Measurements from ENCODE around the gene CHAD.
"Not testable (repeated sequence)": the region's sequence is repeated elsewhere in the genome, so short reads cannot be mapped to it uniquely, and the experiment has no call there.

The CHAD gene

GRCh38 chr17:50425682-50426471 is 42.8 kb downstream of the CHAD start, which contains the start of gene ACSF2:
Gene ACSF2 (plus strand): TSS chr17:50426218. CDS start chr17:50426262, 44 bp downstream.
- peak; percentile 59 to 68 for DNase-seq

DNA sequence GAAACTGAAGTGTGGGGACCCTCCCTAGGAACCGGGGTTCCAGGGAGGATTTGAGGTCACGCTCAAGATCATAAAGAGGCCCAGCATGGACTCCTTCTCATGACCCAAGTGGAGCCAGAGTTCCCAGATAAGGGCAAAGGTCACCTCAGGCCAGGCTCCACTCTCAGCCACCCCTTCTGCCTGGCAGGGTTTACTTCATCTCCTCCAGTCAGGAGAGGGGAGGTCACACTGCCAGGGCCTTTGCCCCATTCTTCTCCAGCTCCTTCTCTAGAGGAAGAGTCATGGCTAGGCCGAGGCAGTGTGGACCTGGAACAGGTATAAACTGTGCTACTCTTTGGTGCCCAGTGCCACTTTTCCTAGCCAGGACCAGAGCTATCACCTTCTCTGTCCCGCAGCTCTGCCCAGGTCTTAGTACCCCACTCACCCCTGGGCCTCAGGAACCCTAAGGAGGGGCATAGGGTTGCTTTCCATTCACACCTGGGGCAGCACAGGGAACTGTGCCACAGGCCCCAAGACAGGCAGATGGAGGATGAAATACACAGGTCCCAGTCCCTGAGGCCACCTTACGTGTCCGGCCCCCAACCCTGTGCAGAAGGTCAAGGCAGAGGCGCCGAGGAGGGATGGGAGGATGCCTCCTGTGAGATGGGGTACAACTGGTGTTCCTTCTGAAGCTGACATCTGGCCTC is 43.5 kb downstream of the CHAD start:
- DNase-seq, result no peak

- no peak for DNase-seq
These were observed 44.3 kb downstream of the CHAD start for GRCh38 chr17:50424246-50424995.

GRCh38 chr17:50423553-50424159 is 45.0 kb downstream of the CHAD start:
- no peak for DNase-seq

DNA sequence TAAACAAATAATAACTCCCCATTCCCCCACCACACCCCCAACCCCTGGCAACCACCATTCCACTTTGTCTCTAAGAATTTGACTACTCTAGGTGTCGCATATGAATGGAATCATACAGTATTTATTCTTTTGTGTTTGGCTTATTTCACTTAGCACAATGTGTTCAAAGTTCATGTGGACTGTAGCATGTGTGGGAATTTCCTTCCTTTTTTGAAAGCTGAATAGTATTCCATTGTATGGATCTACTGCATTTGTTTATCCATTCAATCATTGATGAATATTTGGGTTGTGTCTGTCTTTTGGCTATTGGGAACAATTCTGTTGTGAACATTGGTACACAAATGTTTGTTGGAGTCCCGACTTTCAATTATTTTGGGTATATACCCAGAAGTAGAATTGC is 45.9 kb downstream of the CHAD start:
- no peak for DNase-seq

GRCh38 chr17:50421308-50422051 is 47.2 kb downstream of the CHAD start:
- DNase-seq, result no peak

DNA sequence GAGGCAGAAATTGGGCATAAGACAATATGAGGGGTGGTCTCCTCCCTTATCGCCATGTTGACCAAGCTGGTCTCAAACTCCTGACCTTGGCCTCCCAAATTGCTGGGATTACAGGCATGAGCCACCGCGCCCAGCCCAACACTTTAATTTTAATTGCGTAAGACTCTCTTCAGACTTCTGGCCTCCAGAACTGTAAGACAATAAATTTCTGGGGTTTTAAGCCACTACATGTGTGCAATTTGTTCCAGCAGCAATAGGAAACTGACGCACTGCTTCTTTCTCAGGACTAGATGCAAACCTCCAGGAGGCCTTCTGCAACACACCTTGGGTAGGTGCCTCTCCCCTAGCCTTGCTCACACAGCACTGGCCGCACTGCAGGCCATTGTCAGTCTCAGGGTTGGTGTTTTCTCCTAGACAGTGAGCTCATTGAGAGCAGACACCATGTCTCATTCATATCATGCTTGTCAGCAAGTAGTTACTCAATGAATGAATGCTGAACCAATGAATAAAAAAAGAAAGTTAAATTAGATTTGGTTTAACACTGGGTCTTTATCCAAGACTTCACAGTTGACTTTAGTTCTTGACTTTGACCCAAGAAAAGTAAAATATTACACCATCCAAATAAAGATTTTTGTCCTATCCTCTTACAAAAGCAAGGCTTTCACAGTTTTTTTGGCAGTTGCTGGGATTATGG is 48.1 kb downstream of the CHAD start:
- DNase-seq, result no peak

DNA sequence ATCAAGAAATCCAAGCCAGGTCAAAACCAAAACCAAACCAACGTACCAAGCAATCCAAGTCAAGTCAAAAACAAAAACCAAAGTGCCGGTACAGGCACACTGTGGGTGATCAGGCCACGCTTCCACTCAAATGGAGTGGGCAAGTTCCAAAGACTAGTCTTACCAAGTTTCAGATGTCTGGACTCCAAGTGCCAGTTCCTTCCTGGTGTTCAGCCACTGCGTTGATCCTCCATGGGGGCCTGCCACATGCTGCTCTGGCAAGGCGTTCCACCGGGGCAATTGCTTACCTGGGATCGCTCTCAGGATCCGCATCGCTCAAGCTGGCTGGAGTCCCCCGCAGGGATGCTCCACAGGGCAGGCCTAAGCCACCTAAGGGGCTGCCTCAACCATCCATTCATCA is 49.1 kb downstream of the CHAD start:
- not testable (repeated sequence) for DNase-seq

- DNase-seq, result no peak
These were observed 53.9 kb downstream of the CHAD start for GRCh38 chr17:50414808-50415207.

Data from stimulated activated CD4-positive, alpha-beta T cell treated with anti-CD3 and anti-CD28 coated beads, Interleukin-2, amount 100 ng/mL, for 48 hours (primary cell).